ENCODE results near the gene TMEM167B.

GRCh38 chr1:109078317-109078716 lies 12.2 kb upstream of the TMEM167B start:
- no peak for TF ChIP-seq CTCF (conservative IDR thresholded peaks at IDR 0.05; ENCODE audit: low read depth, low read length)
- TF ChIP-seq CEBPB (IDR thresholded peaks at IDR 0.05; ENCODE audit: low read depth, low read length), result no peak
- TF ChIP-seq USF2 (IDR thresholded peaks at IDR 0.05; ENCODE audit: low read depth, low read length), result no peak
- TF ChIP-seq MXI1 (IDR thresholded peaks at IDR 0.05; ENCODE audit: borderline replicate concordance, low read depth, low read length), result no peak
- no peak for TF ChIP-seq RCOR1 (IDR thresholded peaks at IDR 0.05; ENCODE audit: insufficient replicate concordance, low read length)
- no peak for TF ChIP-seq MAFK (IDR thresholded peaks at IDR 0.05; ENCODE audit: low read depth, low read length)
- no peak for TF ChIP-seq RAD21 (IDR thresholded peaks at IDR 0.05; ENCODE audit: low read length)
- TF ChIP-seq POLR2A (IDR thresholded peaks at IDR 0.05; ENCODE audit: low read depth, low read length), result no peak
- TF ChIP-seq BHLHE40 (IDR thresholded peaks at IDR 0.05; ENCODE audit: low read depth, low read length), result no peak
- no peak for TF ChIP-seq FOS (IDR thresholded peaks at IDR 0.05; ENCODE audit: low read depth, low read length)
- no peak for TF ChIP-seq ELK1 (IDR thresholded peaks at IDR 0.05; ENCODE audit: borderline replicate concordance, low read depth, low read length)
